B cell (primary cell): ENCODE results near the gene HOXA5. TPM values are rescaled to one million over a fixed set of nuclear protein-coding genes. Genes with fewer than 3 reads are reported as not detected.

Experiments
- ATAC-seq: fragments of 200-7000 bp; cut with Tn5 transposase; one replicate; pipeline ENCODE4 v1.10.0; 2021; ENCODE audit warnings: low read depth, mild to moderate bottlenecking, moderate number of reproducible peaks, moderate library complexity
- CTCF ChIA-PET: fragments of 350-600 bp; sonication (Branson Sonifier 250); formaldehyde crosslinking; loops from one replicate; lab custom pipeline; 2021; ENCODE audit warnings: antibody characterized with exemption, inconsistent platforms; lab: Charles Lee
- POLR2A ChIA-PET: fragments of 350-600 bp; sonication (Branson Sonifier 250); formaldehyde crosslinking; loops from one replicate; lab custom pipeline; 2021; ENCODE audit warnings: antibody characterized with exemption; lab: Charles Lee
- DNase-seq: peaks from one replicate; pipeline ENCODE4 v3.0.0; 2013
- H2AFZ ChIP-seq: 2 replicates; pipeline ENCODE4 v1.6.1; 2012; ENCODE audit warnings: mild to moderate bottlenecking, low read depth, low read length; ENCODE audit not compliant: insufficient read depth, poor library complexity, severe bottlenecking
- H3K27ac ChIP-seq, 2 donors: 1 replicate in 1 of 2; 2 replicates in 1 of 2; pipeline ENCODE4 v1.5.1; 2012 to 2013; ENCODE audit warnings: low read length in 2 of 2, mild to moderate bottlenecking in 2 of 2, moderate library complexity in 1 of 2
- H3K27me3 ChIP-seq, 4 experiments: fragments of 200-600 bp in 1 of 4; sonication (generic) in 1 of 4; replicated peaks in 1 of 4; 1 replicate in 2 of 4; 2 replicates in 2 of 4; pipeline versions ENCODE4 v1.6.1 to v1.7.0; 2013 to 2016; ENCODE audit warnings: low read length in 3 of 4, mild to moderate bottlenecking in 2 of 4, mixed read lengths in 1 of 4, moderate library complexity in 1 of 4; ENCODE audit not compliant: insufficient read depth in 4 of 4, control insufficient read depth in 3 of 4; ENCODE audit errors: control extremely low read depth in 1 of 4
- H3K36me3 ChIP-seq, 2 experiments: replicated peaks in 1 of 2; 1 replicate in 1 of 2; 2 replicates in 1 of 2; pipeline versions ENCODE4 v1.6.1 to v1.7.1; 2013; ENCODE audit warnings: low read length in 1 of 2; ENCODE audit not compliant: insufficient read depth in 2 of 2, control insufficient read depth in 1 of 2; ENCODE audit errors: control extremely low read depth in 1 of 2, extremely low read depth in 1 of 2
- H3K4me1 ChIP-seq, 2 donors: fragments of 200-600 bp in 1 of 2; sonication (generic) in 1 of 2; 1 replicate in 1 of 2; 2 replicates in 1 of 2; pipeline versions ENCODE4 v1.5.1 to v1.6.1; 2013 to 2017; ENCODE audit warnings: low read length in 2 of 2; ENCODE audit not compliant: control insufficient read depth in 2 of 2, insufficient read depth in 2 of 2
- H3K4me2 ChIP-seq: replicated peaks from 2 replicates; pipeline ENCODE3; 2012; ENCODE audit warnings: mild to moderate bottlenecking, low read depth, low read length; ENCODE audit not compliant: poor library complexity, severe bottlenecking
- H3K4me3 ChIP-seq, 5 experiments: fragments of 200-600 bp in 1 of 5; sonication (generic) in 1 of 5; 1 replicate in 3 of 5; 2 replicates in 2 of 5; pipeline versions ENCODE4 v1.5.1 to v1.7.0; 2011 to 2016; ENCODE audit warnings: low read length in 4 of 5, mild to moderate bottlenecking in 4 of 5, low read depth in 2 of 5, control low read depth in 1 of 5, moderate library complexity in 1 of 5; ENCODE audit not compliant: insufficient read depth in 1 of 5; ENCODE audit errors: control extremely low read depth in 1 of 5, extremely low read depth in 1 of 5
- H3K79me2 ChIP-seq: fragments of 200-600 bp; sonication (generic); one replicate; pipeline ENCODE4 v1.6.0; 2016; ENCODE audit warnings: low read length; ENCODE audit not compliant: control insufficient read depth, insufficient read depth
- H3K9ac ChIP-seq: fragments of 200-600 bp; sonication (generic); 2 replicates; pipeline ENCODE4 v1.6.1; 2017; ENCODE audit warnings: mild to moderate bottlenecking, low read length, moderate library complexity
- H3K9me3 ChIP-seq, 3 donors: one replicate each; pipeline versions ENCODE4 v1.6.1 to v1.7.1; 2013; ENCODE audit warnings: low read length in 2 of 3; ENCODE audit not compliant: control insufficient read depth in 2 of 3, insufficient read depth in 1 of 3; ENCODE audit errors: control extremely low read depth in 1 of 3
- H4K20me1 ChIP-seq: 2 replicates; pipeline ENCODE4 v1.6.0; 2012; ENCODE audit warnings: mild to moderate bottlenecking, low read length; ENCODE audit not compliant: insufficient read depth, control insufficient read depth, poor library complexity, severe bottlenecking
- H3K27ac Mint-ChIP-seq: one replicate; pipeline ENCODE4 v1.8.0; 2021; ENCODE audit warnings: mixed read lengths
- H3K27me3 Mint-ChIP-seq: one replicate; pipeline ENCODE4 v1.8.0; 2021; ENCODE audit warnings: mixed read lengths
- H3K4me1 Mint-ChIP-seq: one replicate; pipeline ENCODE4 v1.8.0; 2021; ENCODE audit warnings: mixed read lengths
- H3K4me3 Mint-ChIP-seq: one replicate; pipeline ENCODE4 v1.8.0; 2021; ENCODE audit warnings: mixed read lengths
- H3K9me3 Mint-ChIP-seq: one replicate; pipeline ENCODE4 v1.8.0; 2022; ENCODE audit warnings: mixed read lengths; ENCODE audit not compliant: insufficient read depth
- CTCF ChIP-seq: fragments of 200-600 bp; IDR thresholded peaks from one replicate; pipeline ENCODE4 v1.8.0; 2022; ENCODE audit warnings: antibody characterized with exemption, mild to moderate bottlenecking
- EZH2 ChIP-seq: IDR thresholded peaks from 2 replicates; pipeline ENCODE4 v1.6.1; 2012; ENCODE audit warnings: borderline replicate concordance, low read depth, mild to moderate bottlenecking, moderate library complexity, low read length; ENCODE audit not compliant: insufficient read depth, poor library complexity, severe bottlenecking
- WGBS: methylation state at CpG from one replicate; pipeline ENCODE4 v1.1.5; 2013; ENCODE audit warnings: missing lambda C conversion rate; ENCODE audit not compliant: insufficient coverage; 5-methylcytosine and 5-hydroxymethylcytosine counted together
- intact Hi-C: fragments of 100-400 bp; cut with micrococcal nuclease; formaldehyde crosslinking; loops from one replicate; pipeline ENCODE4 v1.10.0; 2022
- polyA plus RNA-seq: library from polyadenylated mRNA; depleted of rRNA; stranded (reverse); fragments of >200 nt; gene quantifications from 2 replicates; pipeline ENCODE4 v1.2.3, GENCODE V29; 2012
- total RNA-seq, 2 donors: library from RNA; stranded (reverse); fragments of 120-200 nt in 1 of 2; gene quantifications; 1 replicate in 1 of 2; 2 replicates in 1 of 2; pipeline versions ENCODE4 v1.2.3 to v1.2.4, GENCODE V29; 2013 to 2022

Gene HOXA5
- total and polyA plus RNA-seq, 2 donors (not counting 1 experiment from before 2014, with no cell fraction given), result not detected

GRCh38 chr7:27138985-27139333, 4.5 kb downstream of the HOXA5 start:
- TF ChIP-seq CTCF (no peak), EZH2 (no peak)
- Mint-ChIP-seq H3K4me1 (peaks cover 4% of the 10 kb centered on the region), H3K27me3 (peaks cover 61% of the 10 kb centered on the region), H3K4me3 (no peak overlapping the region), H3K9me3 (no peaks in the 10 kb centered on the region), H3K27ac (no peak overlapping the region)
- Histone ChIP-seq H3K79me2 (no peaks in the 10 kb centered on the region), H3K4me1 (no peaks in the 10 kb centered on the region), H2AFZ (no peak overlapping the region), H3K36me3 (no peaks in the 10 kb centered on the region), H3K4me3 (no peak overlapping the region), H3K9me3 (peaks cover 0 to 15% (median 0%) of the 10 kb centered on the region in 3 donors), H3K27ac (no peak overlapping the region), H3K4me2 (no peak overlapping the region), H3K9ac (no peak overlapping the region), H4K20me1 (no peaks in the 10 kb centered on the region), H3K27me3 (peaks cover 0 to 37% (median 23%) of the 10 kb centered on the region in 4 experiments)
- CTCF ChIA-PET, result no interaction called here
- intact Hi-C loops, result no loop called here
- WGBS, result 99% methylated on average over 8 of the region's 11 CpGs
- DNase-seq (no peak), ATAC-seq (no peak)
- POLR2A ChIA-PET, result no interaction called here

DNA sequence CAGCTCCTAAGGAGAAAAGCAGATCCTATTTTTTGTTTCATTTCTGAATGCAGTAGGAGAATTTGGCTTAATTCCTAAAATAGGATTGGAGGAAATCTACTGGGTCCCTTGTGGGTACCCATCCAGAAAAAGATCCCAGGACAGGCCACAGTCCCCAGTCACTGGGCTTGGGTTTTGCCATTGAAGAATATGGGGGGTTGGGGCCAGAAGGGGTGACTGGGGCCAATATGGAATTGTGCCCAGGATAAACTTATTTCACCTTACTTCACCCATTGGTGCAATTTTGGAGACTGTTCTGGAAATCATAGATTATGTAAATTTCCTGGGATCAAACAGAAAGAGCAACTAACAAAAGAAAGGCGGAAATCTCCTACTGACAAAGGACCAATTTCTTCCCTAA, 5.0 kb downstream of the HOXA5 start:
- Mint-ChIP-seq H3K4me1 (peaks cover 4% of the 10 kb centered on the region), H3K4me3 (no peak overlapping the region), H3K27me3 (peaks cover 61% of the 10 kb centered on the region), H3K9me3 (no peaks in the 10 kb centered on the region), H3K27ac (no peak overlapping the region)
- H3K27ac ChIP-seq, result no peak overlapping the region
- H3K4me1 ChIP-seq, result no peaks in the 10 kb centered on the region
- H3K36me3 ChIP-seq, result no peaks in the 10 kb centered on the region
- H4K20me1 ChIP-seq, result no peaks in the 10 kb centered on the region
- DNase-seq, result no peak
- intact Hi-C loops, result no loop called here
- H3K79me2 ChIP-seq, result no peaks in the 10 kb centered on the region
- H3K9me3 ChIP-seq, result peaks cover 0 to 12% (median 0%) of the 10 kb centered on the region in 3 donors
- CTCF ChIA-PET, result interaction anchor here (0.8 kb wide), 1 partner anchor 52 kb away, joined by 4 read pairs; no protein-coding TSS in a partner anchor
- H3K27me3 ChIP-seq, result peaks cover 0 to 35% (median 23%) of the 10 kb centered on the region in 4 experiments
- POLR2A ChIA-PET, result no interaction called here
- H3K4me2 ChIP-seq, result no peak overlapping the region
- no peak overlapping the region for H3K4me3 ChIP-seq
- no peak overlapping the region for H3K9ac ChIP-seq
- no peak for ATAC-seq
- no CpG with 5 or more reads among the region's 1 CpG for WGBS
- no peak overlapping the region for H2AFZ ChIP-seq
- TF ChIP-seq EZH2 (no peak), CTCF (no peak)
